OCI-LY7 (cell line): Measurements from ENCODE around the gene ERP29. TPM values are rescaled to one million over a fixed set of nuclear protein-coding genes. Genes with fewer than 3 reads are reported as not detected.

Experiments
- Bru-seq: library from RNA; stranded (reverse); fragments of 400-500 nt; gene quantifications from one replicate; lab custom pipeline; 2021; lab: Mats Ljungman, UMichigan
- BruChase-seq, 2 experiments: library from RNA; stranded (reverse); fragments of 400-500 nt; gene quantifications; one replicate each; lab custom pipeline; 2021; lab: Mats Ljungman, UMichigan
- BruUV-seq: library from RNA; stranded (reverse); fragments of 400-500 nt; replicated peaks from 2 replicates; lab custom pipeline; 2021; lab: Mats Ljungman, UMichigan
- CTCF ChIA-PET: fragments of 300-600 bp; sonication (Branson Sonifier 250); formaldehyde crosslinking; loops from one replicate; lab custom pipeline; 2022; ENCODE audit warnings: antibody characterized with exemption; ENCODE audit not compliant: unreplicated experiment; lab: Charles Lee
- POLR2A ChIA-PET: fragments of 300-600 bp; sonication (Branson Sonifier 250); formaldehyde crosslinking; loops from one replicate; lab custom pipeline; 2022; ENCODE audit warnings: antibody characterized with exemption; lab: Charles Lee
- DNase-seq: peaks from one replicate; pipeline ENCODE4 v3.0.0-alpha.2; 2015; ENCODE audit warnings: low spot score
- H2AFZ ChIP-seq: fragments of 200-600 bp; sonication (generic), shearing (Covaris generic); 2 replicates; pipeline ENCODE4 v1.6.1; 2014; ENCODE audit warnings: mild to moderate bottlenecking, antibody characterized with exemption, low read length, moderate library complexity
- H3K27ac ChIP-seq: fragments of 200-600 bp; sonication (generic); 2 replicates; pipeline ENCODE4 v1.5.1; 2014; ENCODE audit warnings: mixed run types, low read depth, mild to moderate bottlenecking, moderate library complexity, low read length, inconsistent platforms; ENCODE audit not compliant: poor library complexity, severe bottlenecking
- H3K36me3 ChIP-seq: fragments of 200-600 bp; sonication (generic); 2 replicates; pipeline ENCODE4 v1.6.1; 2014; ENCODE audit warnings: mild to moderate bottlenecking, antibody characterized with exemption, low read length, moderate library complexity, mixed read lengths; ENCODE audit not compliant: insufficient read depth
- H3K4me1 ChIP-seq: fragments of 200-600 bp; sonication (generic); 2 replicates; pipeline ENCODE4 v1.5.1; 2014; ENCODE audit warnings: mild to moderate bottlenecking, low read length; ENCODE audit not compliant: insufficient read depth, poor library complexity, severe bottlenecking
- H3K4me2 ChIP-seq: fragments of 200-600 bp; sonication (generic); 2 replicates; pipeline ENCODE4 v1.6.1; 2014; ENCODE audit warnings: mild to moderate bottlenecking, low read length
- H3K4me3 ChIP-seq: fragments of 200-600 bp; sonication (generic); 2 replicates; pipeline ENCODE4 v1.5.1; 2014; ENCODE audit warnings: mild to moderate bottlenecking, low read depth, low read length; ENCODE audit not compliant: poor library complexity, severe bottlenecking
- H3K79me2 ChIP-seq: fragments of 200-600 bp; sonication (generic); 2 replicates; pipeline ENCODE4 v1.6.1; 2016; ENCODE audit warnings: low read depth, mild to moderate bottlenecking, low read length, moderate library complexity, mixed read lengths; ENCODE audit not compliant: insufficient read depth
- H3K9me2 ChIP-seq: fragments of 200-600 bp; sonication (generic); 2 replicates; pipeline ENCODE4 v1.6.1; 2016; ENCODE audit warnings: mild to moderate bottlenecking, low read length, mixed read lengths; ENCODE audit not compliant: insufficient read depth
- H3K9me3 ChIP-seq: fragments of 200-600 bp; sonication (generic); 2 replicates; pipeline ENCODE4 v1.6.1; 2014; ENCODE audit warnings: mild to moderate bottlenecking, mixed run types, low read length, mixed read lengths
- H4K20me1 ChIP-seq: fragments of 200-600 bp; sonication (generic); 2 replicates; pipeline ENCODE4 v1.6.1; 2014; ENCODE audit warnings: mild to moderate bottlenecking, antibody characterized with exemption, low read length, moderate library complexity, mixed read lengths; ENCODE audit not compliant: insufficient read depth
- EZH2phosphoT487 ChIP-seq: fragments of 200-600 bp; sonication (generic); IDR thresholded peaks from 2 replicates; pipeline ENCODE4 v1.6.1; 2018; ENCODE audit warnings: low read depth, borderline replicate concordance, mild to moderate bottlenecking, mixed run types, antibody characterized with exemption, low read length, moderate library complexity, mixed read lengths
- intact Hi-C: fragments of 100-400 bp; cut with micrococcal nuclease; formaldehyde crosslinking; loops from one replicate; pipeline ENCODE4 v1.10.0; 2022; ENCODE audit not compliant: unreplicated experiment
- long read RNA-seq: library from polyadenylated mRNA; stranded (forward); transcript quantifications from one replicate; pipeline ENCODE4 v2.0.0, GENCODE V29; 2022
- total RNA-seq, 2 experiments: library from RNA; depleted of rRNA in 1 of 2; stranded (reverse); fragments of >200 nt in 1 of 2; shearing (Covaris generic) in 1 of 2; gene quantifications; 2 replicates each; pipeline ENCODE4 v1.2.3, GENCODE V29; 2014 to 2022
- TF ChIP-seq, protein P1 (sequence below): fragments of 200-600 bp; sonication (generic); conservative IDR thresholded peaks from 2 replicates; pipeline ENCODE4 v1.5.1; 2014; ENCODE audit warnings: mild to moderate bottlenecking, antibody characterized with exemption, low read length, moderate library complexity, mixed read lengths

ERP29 gene
- total RNA-seq (2014; rRNA removed; shearing (Covaris generic)) (72.1 and 112 TPM in 2 replicates), total RNA-seq (2022) (107 and 120 TPM in 2 replicates), Bru-seq, nascent RNA (percentile 85 among the genes with signal in this experiment), BruChase-seq, experiment 1, labeled RNA remaining after a 6-hour chase (percentile 92 among the genes with signal in this experiment), BruChase-seq, experiment 2, labeled RNA remaining after a 2-hour chase (percentile 88 among the genes with signal in this experiment)
- long read RNA-seq, transcript ERP29-202 (2 exons, 1,333 nt), result minor isoform, 13 of 127 reads
- long read RNA-seq, transcript ERP29-201 (3 exons, 1,735 nt), result major isoform, 101 of 127 reads
- long read RNA-seq, partial matches to known transcripts, result 10 of 127 reads
- long read RNA-seq, other reads (novel, unspliced or antisense), result 3 of 127 reads

DNA sequence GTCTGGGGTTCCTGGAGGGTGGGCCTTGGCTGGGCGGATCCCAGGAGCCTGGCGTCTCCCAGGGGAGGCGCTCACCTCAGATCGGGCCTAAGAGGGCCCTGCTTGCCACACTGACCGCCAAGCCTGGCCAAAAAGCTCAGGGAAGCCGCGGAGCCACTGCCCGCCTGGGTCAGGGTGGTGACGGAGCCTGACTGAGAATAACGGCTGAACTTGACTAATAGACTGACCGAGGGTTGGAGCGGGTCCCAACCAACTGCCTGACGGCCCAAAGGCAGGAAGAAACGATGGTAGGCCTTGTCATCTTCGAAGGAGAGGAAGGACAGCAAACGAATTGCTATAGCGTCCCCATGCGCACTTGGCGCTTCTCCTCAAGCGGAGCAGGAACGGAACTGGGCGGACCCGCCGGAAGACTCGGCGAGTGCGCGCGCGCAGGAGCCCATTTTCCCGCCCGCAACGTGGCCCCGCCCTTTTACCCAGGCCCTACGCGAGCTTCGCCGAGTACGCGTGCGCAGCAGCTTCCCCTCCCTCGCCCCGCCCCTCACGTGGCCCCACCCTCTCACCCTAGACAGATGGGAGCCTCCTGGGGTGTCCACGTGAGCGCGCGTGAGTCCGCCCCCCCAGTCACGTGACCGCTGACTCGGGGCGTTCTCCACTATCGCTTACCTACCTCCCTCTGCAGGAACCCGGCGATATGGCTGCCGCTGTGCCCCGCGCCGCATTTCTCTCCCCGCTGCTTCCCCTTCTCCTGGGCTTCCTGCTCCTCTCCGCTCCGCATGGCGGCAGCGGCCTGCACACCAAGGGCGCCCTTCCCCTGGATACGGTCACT is at the start of gene ERP29, which contains the start of gene TMEM116:
Gene ERP29, plus strand, starts transcription at position 652 of the 826 bp plus-strand sequence. Its CDS starts 40 bp downstream, at position 692.
Gene TMEM116, minus strand, starts transcription at position 391 of the 826 bp plus-strand sequence. CDS start 7,895 bp downstream, outside the sequence.
- H3K4me3 ChIP-seq, result peak within 1 kb of the TSS; percentile 88

DNA sequence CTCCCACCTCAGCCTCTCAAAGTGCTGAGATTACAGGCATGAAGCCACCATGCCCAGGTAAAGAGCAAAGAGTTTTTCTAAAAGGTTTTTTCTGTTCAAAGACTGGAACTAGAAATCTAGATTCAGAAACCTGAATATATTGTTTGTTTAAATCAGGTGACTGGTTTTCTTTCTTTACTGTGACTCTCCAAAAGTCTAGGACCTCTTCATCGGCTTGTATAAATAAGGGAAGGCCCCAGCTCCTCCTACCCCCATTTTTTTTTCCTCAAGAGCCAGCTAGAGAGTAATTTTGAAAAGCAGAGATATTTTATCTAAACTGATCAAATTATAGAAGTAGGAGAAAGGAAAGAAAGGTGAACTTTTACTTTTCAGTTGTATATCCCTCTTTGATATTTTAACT is 48.3 kb upstream of the ERP29 start:
- CTCF ChIA-PET, result no interaction called here
- intact Hi-C loops, result no loop called here

More for the DNA sequence above, at the start of gene ERP29, which contains the start of gene TMEM116:
- POLR2A ChIA-PET, result interaction anchor here (0.6 to 3.8 kb wide), 8 partner anchors 10 to 1618 kb away, joined by 3 to 23 read pairs (median 4); partner anchors contain the start of gene TRAFD1
- BruUV-seq, result TSS peak; percentile 91
- H3K4me2 ChIP-seq, result peak within 1 kb of the TSS; percentile 98
- peaks cover 9% of the 10 kb centered on the region; the same call in 1 of the 2 replicates for H3K9me3 ChIP-seq
- peaks cover 29% of the 10 kb centered on the region for H3K4me1 ChIP-seq
- DNase-seq, result peak; percentile 99
- H3K9me2 ChIP-seq, result no peaks in the 10 kb centered on the region
- TF ChIP-seq, protein P1, sequence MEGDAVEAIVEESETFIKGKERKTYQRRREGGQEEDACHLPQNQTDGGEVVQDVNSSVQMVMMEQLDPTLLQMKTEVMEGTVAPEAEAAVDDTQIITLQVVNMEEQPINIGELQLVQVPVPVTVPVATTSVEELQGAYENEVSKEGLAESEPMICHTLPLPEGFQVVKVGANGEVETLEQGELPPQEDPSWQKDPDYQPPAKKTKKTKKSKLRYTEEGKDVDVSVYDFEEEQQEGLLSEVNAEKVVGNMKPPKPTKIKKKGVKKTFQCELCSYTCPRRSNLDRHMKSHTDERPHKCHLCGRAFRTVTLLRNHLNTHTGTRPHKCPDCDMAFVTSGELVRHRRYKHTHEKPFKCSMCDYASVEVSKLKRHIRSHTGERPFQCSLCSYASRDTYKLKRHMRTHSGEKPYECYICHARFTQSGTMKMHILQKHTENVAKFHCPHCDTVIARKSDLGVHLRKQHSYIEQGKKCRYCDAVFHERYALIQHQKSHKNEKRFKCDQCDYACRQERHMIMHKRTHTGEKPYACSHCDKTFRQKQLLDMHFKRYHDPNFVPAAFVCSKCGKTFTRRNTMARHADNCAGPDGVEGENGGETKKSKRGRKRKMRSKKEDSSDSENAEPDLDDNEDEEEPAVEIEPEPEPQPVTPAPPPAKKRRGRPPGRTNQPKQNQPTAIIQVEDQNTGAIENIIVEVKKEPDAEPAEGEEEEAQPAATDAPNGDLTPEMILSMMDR, result peak; percentile 49
- TF ChIP-seq EZH2phosphoT487, result no peak
- intact Hi-C loops, result loop anchor here (1.0 to 2.0 kb wide), 4 partner anchors 18 to 414 kb away; partner anchors contain the start of gene ATXN2
- CTCF ChIA-PET, result interaction anchor here (0.6 kb wide), 1 partner anchor 912 kb away, joined by 3 read pairs; no protein-coding TSS in a partner anchor
- peaks cover 27% of the 10 kb centered on the region for H3K36me3 ChIP-seq
- peaks cover 38% of the 10 kb centered on the region for H3K79me2 ChIP-seq
- peak within 1 kb of the TSS; percentile 67; the same call in 1 of the 2 replicates for H2AFZ ChIP-seq
- H4K20me1 ChIP-seq, result peaks cover 12% of the 10 kb centered on the region
- H3K27ac ChIP-seq, result peak within 1 kb of the TSS; percentile 92

More for the DNA sequence above, 48.3 kb upstream of the ERP29 start:
- Histone ChIP-seq H3K36me3 (no peaks in the 10 kb centered on the region), H4K20me1 (no peaks in the 10 kb centered on the region), H3K27ac (no peak overlapping the region), H3K4me2 (no peak overlapping the region), H3K79me2 (no peaks in the 10 kb centered on the region), H2AFZ (no peak overlapping the region), H3K9me2 (no peaks in the 10 kb centered on the region), H3K4me1 (no peaks in the 10 kb centered on the region), H3K4me3 (no peak overlapping the region), H3K9me3 (no peaks in the 10 kb centered on the region)
- POLR2A ChIA-PET, result interaction anchor here (0.5 to 0.9 kb wide), 2 partner anchors 9 to 396 kb away, joined by 3 to 4 read pairs; no protein-coding TSS in a partner anchor
- TF ChIP-seq EZH2phosphoT487, result no peak
- TF ChIP-seq, protein P1, result no peak
- BruUV-seq, result no TSS peak
- DNase-seq, result no peak
